PC-3 (cell line): ENCODE data around the gene PSMD14. TPM values are rescaled to one million over a fixed set of nuclear protein-coding genes. Genes with fewer than 3 reads are reported as not detected.

Source experiments
- ATAC-seq: fragments of 200-7000 bp; cut with Tn5 transposase; 2 replicates; pipeline ENCODE4 v1.9.1; 2020; ENCODE audit warnings: mild to moderate bottlenecking, moderate library complexity
- BruUV-seq: library from RNA; stranded (reverse); fragments of 400-500 nt; replicated peaks from 2 replicates; lab custom pipeline; 2021; lab: Mats Ljungman, UMichigan
- CTCF ChIA-PET: fragments of 300-600 bp; sonication (Branson Sonifier 250); formaldehyde crosslinking; loops from one replicate; lab custom pipeline; 2022; ENCODE audit warnings: antibody characterized with exemption; lab: Charles Lee
- POLR2A ChIA-PET: fragments of 300-600 bp; sonication (Branson Sonifier 250); formaldehyde crosslinking; loops from one replicate; lab custom pipeline; 2022; ENCODE audit warnings: antibody characterized with exemption; ENCODE audit not compliant: unreplicated experiment; lab: Charles Lee
- DNase-seq: peaks from one replicate; pipeline ENCODE4 v3.0.0-alpha.2; 2015
- H2AFZ ChIP-seq: fragments of 300-600 bp; sonication (generic); 2 replicates; pipeline ENCODE4 v1.6.0; 2016; ENCODE audit warnings: antibody characterized with exemption, low read length
- H3F3A ChIP-seq: fragments of 300-600 bp; sonication (generic); one replicate; pipeline ENCODE4 v1.6.0; 2017; ENCODE audit warnings: antibody characterized with exemption, low read length, control low read depth, mild to moderate bottlenecking; ENCODE audit not compliant: unreplicated experiment
- H3K27ac ChIP-seq: fragments of 300-600 bp; sonication (generic); 2 replicates; pipeline ENCODE4 v1.5.1; 2016; ENCODE audit warnings: mild to moderate bottlenecking, low read length
- H3K27me3 ChIP-seq: fragments of 300-600 bp; sonication (generic); 2 replicates; pipeline ENCODE4 v1.6.1; 2016; ENCODE audit warnings: low read length, mixed read lengths
- H3K36me3 ChIP-seq: fragments of 300-600 bp; sonication (generic); 2 replicates; pipeline ENCODE4 v1.6.1; 2016; ENCODE audit warnings: low read depth, mixed run types, low read length, mixed read lengths
- H3K4me1 ChIP-seq: fragments of 300-600 bp; sonication (generic); 2 replicates; pipeline ENCODE4 v1.5.1; 2016; ENCODE audit warnings: low read length; ENCODE audit not compliant: insufficient read depth
- H3K4me2 ChIP-seq: fragments of 300-600 bp; sonication (generic); 2 replicates; pipeline ENCODE4 v1.6.0; 2016; ENCODE audit warnings: low read length
- H3K4me3 ChIP-seq: fragments of 300-600 bp; sonication (generic); 2 replicates; pipeline ENCODE4 v1.5.1; 2016; ENCODE audit warnings: mild to moderate bottlenecking, low read length, mixed read lengths
- H3K79me2 ChIP-seq: fragments of 300-600 bp; sonication (generic); 2 replicates; pipeline ENCODE4 v1.6.1; 2017; ENCODE audit warnings: low read length, mixed read lengths
- H3K9ac ChIP-seq: fragments of 300-600 bp; sonication (generic); 2 replicates; pipeline ENCODE4 v1.6.0; 2016; ENCODE audit warnings: mild to moderate bottlenecking, low read length
- H3K9me2 ChIP-seq: fragments of 300-600 bp; sonication (generic); replicated peaks from 2 replicates; pipeline ENCODE4 v1.6.1; 2016; ENCODE audit warnings: mixed run types, low read length, mixed read lengths
- H3K9me3 ChIP-seq: fragments of 300-600 bp; sonication (generic); 2 replicates; pipeline ENCODE4 v1.6.1; 2016; ENCODE audit warnings: low read length, mixed read lengths
- H4K20me1 ChIP-seq: fragments of 300-600 bp; sonication (generic); 2 replicates; pipeline ENCODE4 v1.6.1; 2016; ENCODE audit warnings: low read length, mixed read lengths
- CTCF ChIP-seq: fragments of 300-600 bp; sonication (generic); conservative IDR thresholded peaks from 2 replicates; pipeline ENCODE4 v1.5.1; 2017; ENCODE audit warnings: antibody characterized with exemption, low read depth, mild to moderate bottlenecking, low read length
- EZH2 ChIP-seq: fragments of 300-600 bp; sonication (generic); IDR thresholded peaks from one replicate; pipeline ENCODE4 v1.6.1; 2017; ENCODE audit warnings: antibody characterized with exemption, mild to moderate bottlenecking, low read length; ENCODE audit not compliant: unreplicated experiment
- EZH2phosphoT487 ChIP-seq: fragments of 300-600 bp; sonication (generic); IDR thresholded peaks from 2 replicates; pipeline ENCODE4 v1.6.1; 2018; ENCODE audit warnings: mild to moderate bottlenecking, antibody characterized with exemption, low read length, borderline replicate concordance
- intact Hi-C: fragments of 100-400 bp; cut with micrococcal nuclease; formaldehyde crosslinking; loops from 2 replicates; pipeline ENCODE4 v1.9.0; 2023
- total RNA-seq: library from RNA; depleted of rRNA; stranded (reverse); fragments of >200 nt; gene quantifications from 2 replicates; pipeline ENCODE4 v1.2.3, GENCODE V29; 2014

PSMD14 gene
- total RNA-seq, 1 experiment from 2014 or later = 151 TPM

GRCh38 chr2:161321944-161322648 is 13.9 kb downstream of the PSMD14 start:
- no peaks in the 10 kb centered on the region for H3K4me1 ChIP-seq
- H3F3A ChIP-seq = no peaks in the 10 kb centered on the region
- H3K27me3 ChIP-seq = no peaks in the 10 kb centered on the region
- H3K36me3 ChIP-seq = peaks cover 75% of the 10 kb centered on the region
- H3K9me2 ChIP-seq = no peaks in the 10 kb centered on the region
- no peak overlapping the region for H3K27ac ChIP-seq
- no peak for ATAC-seq
- ChIA-PET POLR2A (no interaction called here), CTCF (no interaction called here)
- H2AFZ ChIP-seq = no peak overlapping the region
- intact Hi-C loops = no loop called here
- TF ChIP-seq EZH2 = no peak
- no peak for TF ChIP-seq CTCF
- no peak for TF ChIP-seq EZH2phosphoT487
- H3K9ac ChIP-seq = no peak overlapping the region
- H4K20me1 ChIP-seq = peaks cover 40% of the 10 kb centered on the region
- no TSS peak for BruUV-seq
- H3K4me2 ChIP-seq = no peak overlapping the region
- no peak for DNase-seq
- H3K79me2 ChIP-seq = peaks cover 96% of the 10 kb centered on the region
- H3K4me3 ChIP-seq = no peak overlapping the region
- H3K9me3 ChIP-seq = no peaks in the 10 kb centered on the region

GRCh38 chr2:161324876-161325275 is 16.7 kb downstream of the PSMD14 start:
- peaks cover 23% of the 10 kb centered on the region; the same call in 1 of the 2 replicates for H4K20me1 ChIP-seq
- no peak overlapping the region for H3K9ac ChIP-seq
- H3K27ac ChIP-seq = no peak overlapping the region
- ATAC-seq = no peak
- H3F3A ChIP-seq = no peaks in the 10 kb centered on the region
- no peaks in the 10 kb centered on the region for H3K27me3 ChIP-seq
- no peak overlapping the region for H2AFZ ChIP-seq
- intact Hi-C loops = no loop called here
- DNase-seq = no peak
- no peak overlapping the region for H3K4me3 ChIP-seq
- ChIA-PET POLR2A (no interaction called here), CTCF (no interaction called here)
- H3K36me3 ChIP-seq = peaks cover 58% of the 10 kb centered on the region
- BruUV-seq = no TSS peak
- H3K79me2 ChIP-seq = peaks cover 96% of the 10 kb centered on the region
- H3K4me1 ChIP-seq = no peaks in the 10 kb centered on the region
- no peak overlapping the region for H3K4me2 ChIP-seq
- TF ChIP-seq EZH2phosphoT487 = no peak
- TF ChIP-seq EZH2 = no peak
- TF ChIP-seq CTCF = no peak
- no peaks in the 10 kb centered on the region for H3K9me3 ChIP-seq
- no peaks in the 10 kb centered on the region for H3K9me2 ChIP-seq

GRCh38 chr2:161327582-161327981 is 19.4 kb downstream of the PSMD14 start:
- H3K79me2 ChIP-seq = peaks cover 99% of the 10 kb centered on the region
- BruUV-seq = no TSS peak
- ATAC-seq = no peak

More at GRCh38 chr2:161327582-161327981, 19.4 kb downstream of the PSMD14 start:
- H3K9ac ChIP-seq = no peak overlapping the region
- TF ChIP-seq EZH2phosphoT487 (no peak), EZH2 (no peak)
- no peaks in the 10 kb centered on the region for H3K9me2 ChIP-seq
- intact Hi-C loops = no loop called here
- H3K27ac ChIP-seq = no peak overlapping the region
- H3K4me1 ChIP-seq = no peaks in the 10 kb centered on the region
- no peak for DNase-seq
- H3K9me3 ChIP-seq = no peaks in the 10 kb centered on the region
- no peak overlapping the region for H3K4me2 ChIP-seq
- H2AFZ ChIP-seq = no peak overlapping the region
- CTCF ChIA-PET = no interaction called here
- peaks cover 32% of the 10 kb centered on the region; the same call in 1 of the 2 replicates for H4K20me1 ChIP-seq
- no peaks in the 10 kb centered on the region for H3K27me3 ChIP-seq
- H3K36me3 ChIP-seq = peaks cover 50% of the 10 kb centered on the region
- H3F3A ChIP-seq = no peaks in the 10 kb centered on the region
- H3K4me3 ChIP-seq = no peak overlapping the region
- POLR2A ChIA-PET = no interaction called here
